Activated CD8-positive, alpha-beta memory T cell treated with anti-CD3 and anti-CD28 coated beads, Interleukin-2, amount 50 U/mL, for 4 hours (primary cell): Measurements from ENCODE around the gene SLC37A1.
"Not testable (repeated sequence)": the region's sequence is repeated elsewhere in the genome, so short reads cannot be mapped to it uniquely, and the experiment has no call there.

Source experiments
- DNase-seq: peaks from one replicate; pipeline ENCODE4 v3.0.0-alpha.2; 2020

SLC37A1 gene

GRCh38 chr21:42597487-42598158 is 84.0 kb downstream of the SLC37A1 start:
- DNase-seq, result no peak

GRCh38 chr21:42598159-42598735 is 84.6 kb downstream of the SLC37A1 start:
- DNase-seq, result no peak

GRCh38 chr21:42599486-42599885 is 85.8 kb downstream of the SLC37A1 start:
- DNase-seq, result no peak

GRCh38 chr21:42599962-42600361 is 86.3 kb downstream of the SLC37A1 start:
- no peak for DNase-seq

- DNase-seq, result no peak
Observed at GRCh38 chr21:42601656-42602055, 88.0 kb downstream of the SLC37A1 start.

GRCh38 chr21:42607102-42607501 is 93.5 kb downstream of the SLC37A1 start:
- DNase-seq, result no peak

GRCh38 chr21:42607525-42608102 is 94.0 kb downstream of the SLC37A1 start:
- DNase-seq, result no peak

- no peak for DNase-seq
Observed at GRCh38 chr21:42608446-42608845, 94.8 kb downstream of the SLC37A1 start.

- peak; percentile 28 for DNase-seq
Observed at GRCh38 chr21:42609811-42610210, 96.2 kb downstream of the SLC37A1 start.

GRCh38 chr21:42611852-42612251 is 98.2 kb downstream of the SLC37A1 start:
- DNase-seq, result no peak

GRCh38 chr21:42612390-42612789 is 98.7 kb downstream of the SLC37A1 start:
- DNase-seq, result no peak

- DNase-seq, result no peak
Observed at GRCh38 chr21:42613756-42614155, 100.1 kb downstream of the SLC37A1 start.

- peak; percentile 41 for DNase-seq
Observed at GRCh38 chr21:42614396-42614795, 100.7 kb downstream of the SLC37A1 start.

- DNase-seq, result peak; percentile 45
Observed at GRCh38 chr21:42614811-42615351, 101.2 kb downstream of the SLC37A1 start.

GRCh38 chr21:42615377-42615776 is 101.7 kb downstream of the SLC37A1 start:
- not testable (repeated sequence) for DNase-seq

GRCh38 chr21:42615924-42616323 is 102.3 kb downstream of the SLC37A1 start:
- no peak for DNase-seq

GRCh38 chr21:42616446-42616845 is 102.8 kb downstream of the SLC37A1 start:
- DNase-seq, result no peak

- no peak for DNase-seq
Observed at GRCh38 chr21:42616941-42617340, 103.3 kb downstream of the SLC37A1 start.

GRCh38 chr21:42617486-42617885 is 103.8 kb downstream of the SLC37A1 start:
- DNase-seq, result no peak

- DNase-seq, result no peak
Observed at GRCh38 chr21:42618707-42619102, 105.1 kb downstream of the SLC37A1 start.

GRCh38 chr21:42619166-42619565 is 105.5 kb downstream of the SLC37A1 start:
- DNase-seq, result no peak

- DNase-seq, result no peak
Observed at GRCh38 chr21:42619841-42620240, 106.2 kb downstream of the SLC37A1 start.

- DNase-seq, result no peak
Observed at GRCh38 chr21:42621166-42621818, 107.6 kb downstream of the SLC37A1 start.

GRCh38 chr21:42621819-42622177 is 108.1 kb downstream of the SLC37A1 start:
- no peak for DNase-seq
